ENCODE measurements around the gene MYO6.
"Not testable (repeated sequence)": the region's sequence is repeated elsewhere in the genome, so short reads cannot be mapped to it uniquely, and the experiment has no call there.

The MYO6 gene

GRCh38 chr6:75748743-75749538 is at the start of gene MYO6:
Gene MYO6 (plus strand): TSS chr6:75749239. CDS start chr6:75817548, 68,309 bp downstream.
- no peak for DNase-seq

GRCh38 chr6:75708334-75708733 is 40.7 kb upstream of the MYO6 start:
- not testable (repeated sequence) for DNase-seq

- no peak for DNase-seq
Observed at GRCh38 chr6:75711173-75711572, 37.9 kb upstream of the MYO6 start.

DNA sequence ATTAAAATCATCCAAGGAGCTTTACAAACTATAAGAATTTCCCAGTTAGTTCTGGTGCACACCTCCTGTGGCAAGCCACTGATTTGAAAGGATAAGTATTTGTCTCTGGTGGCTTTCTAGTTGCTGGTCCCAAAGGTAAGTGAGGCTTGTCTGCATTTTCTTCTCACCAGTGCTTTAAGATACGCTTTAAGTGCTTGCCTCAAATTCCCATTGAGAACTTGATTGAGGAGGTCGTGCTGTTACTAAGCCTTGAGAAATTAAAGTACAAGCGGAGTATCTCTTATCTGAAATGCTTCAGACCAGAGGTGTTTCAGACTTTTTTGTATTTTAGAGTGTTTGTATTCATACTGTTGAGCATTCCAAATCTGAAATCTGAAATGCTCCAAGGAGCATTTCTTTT is 29.9 kb upstream of the MYO6 start:
- no peak for DNase-seq

DNA sequence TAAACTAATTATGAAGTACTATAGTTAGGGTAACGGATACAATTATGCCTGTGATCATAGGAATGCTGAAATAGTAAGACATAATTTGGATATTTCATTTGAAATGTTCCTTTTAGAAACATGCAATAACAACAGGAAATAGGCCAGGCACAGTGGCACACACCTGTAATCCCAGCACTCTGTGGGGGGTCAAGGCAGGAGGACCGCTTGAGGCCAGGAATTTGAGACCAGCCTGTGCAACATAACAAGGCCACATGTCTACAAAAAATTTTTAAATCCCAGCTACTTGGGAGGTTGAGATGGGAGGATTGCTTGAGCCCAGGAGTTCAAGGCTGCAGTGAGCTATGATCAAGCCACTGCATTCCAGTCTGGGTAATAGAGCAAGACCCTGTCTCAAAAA is 25.7 kb upstream of the MYO6 start:
- DNase-seq = no peak

GRCh38 chr6:75727206-75727605 is 21.8 kb upstream of the MYO6 start:
- no peak for DNase-seq

GRCh38 chr6:75731029-75731428 is 18.0 kb upstream of the MYO6 start:
- DNase-seq = not testable (repeated sequence)

DNA sequence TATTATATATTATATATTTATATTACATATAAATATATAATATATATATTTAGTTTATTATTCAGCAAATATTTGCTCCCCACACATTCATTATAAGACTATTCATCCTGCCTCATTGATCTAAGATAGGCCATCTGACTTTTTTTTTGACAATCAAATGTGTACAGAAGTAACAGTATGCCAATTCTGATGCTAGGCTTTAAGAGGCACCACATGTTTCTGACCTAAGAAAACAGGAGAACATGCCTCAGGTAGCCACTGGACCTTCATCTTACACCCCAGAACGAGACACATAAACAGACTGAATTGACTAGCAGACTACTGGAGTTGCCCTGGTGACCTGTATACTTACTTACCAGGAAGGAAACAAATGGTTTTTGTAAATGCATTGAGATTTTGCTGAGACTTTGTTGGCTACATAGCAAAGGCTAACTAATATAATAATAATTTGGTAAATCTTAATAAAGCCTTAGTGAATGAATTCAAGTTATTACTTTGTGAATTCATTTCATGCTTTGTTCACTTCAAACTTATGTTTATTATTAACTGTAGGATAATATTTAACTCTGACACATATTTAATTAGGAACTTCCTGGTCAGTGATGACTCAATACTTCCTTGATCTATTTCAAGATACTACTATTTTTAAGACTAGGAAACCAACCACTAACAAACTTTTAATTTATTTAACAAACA is 13.4 kb upstream of the MYO6 start:
- no peak for DNase-seq

- DNase-seq = no peak
Observed at GRCh38 chr6:75743971-75744370, 5.1 kb upstream of the MYO6 start.

- no peak for DNase-seq
Observed at GRCh38 chr6:75745404-75745803, 3.6 kb upstream of the MYO6 start.

DNA sequence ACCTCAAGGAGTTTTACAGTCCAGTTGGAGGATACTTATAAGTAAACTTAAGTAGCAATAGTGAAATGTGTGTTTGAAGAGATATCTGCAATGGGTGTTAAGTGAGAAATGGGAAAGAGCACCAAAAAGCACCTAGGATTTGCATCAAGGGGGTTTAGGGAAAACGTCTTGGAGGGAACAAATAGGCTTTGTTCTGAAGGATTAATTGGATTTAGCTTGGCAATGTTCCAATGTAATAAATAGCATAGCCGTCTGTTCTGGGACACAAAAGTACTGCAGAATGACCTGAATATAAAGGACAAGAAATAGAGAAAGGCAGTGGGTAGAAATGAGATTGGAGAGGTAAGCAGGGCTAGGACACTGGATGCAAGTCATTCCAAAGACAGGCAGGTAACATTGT is 2.8 kb upstream of the MYO6 start:
- no peak for DNase-seq

DNA sequence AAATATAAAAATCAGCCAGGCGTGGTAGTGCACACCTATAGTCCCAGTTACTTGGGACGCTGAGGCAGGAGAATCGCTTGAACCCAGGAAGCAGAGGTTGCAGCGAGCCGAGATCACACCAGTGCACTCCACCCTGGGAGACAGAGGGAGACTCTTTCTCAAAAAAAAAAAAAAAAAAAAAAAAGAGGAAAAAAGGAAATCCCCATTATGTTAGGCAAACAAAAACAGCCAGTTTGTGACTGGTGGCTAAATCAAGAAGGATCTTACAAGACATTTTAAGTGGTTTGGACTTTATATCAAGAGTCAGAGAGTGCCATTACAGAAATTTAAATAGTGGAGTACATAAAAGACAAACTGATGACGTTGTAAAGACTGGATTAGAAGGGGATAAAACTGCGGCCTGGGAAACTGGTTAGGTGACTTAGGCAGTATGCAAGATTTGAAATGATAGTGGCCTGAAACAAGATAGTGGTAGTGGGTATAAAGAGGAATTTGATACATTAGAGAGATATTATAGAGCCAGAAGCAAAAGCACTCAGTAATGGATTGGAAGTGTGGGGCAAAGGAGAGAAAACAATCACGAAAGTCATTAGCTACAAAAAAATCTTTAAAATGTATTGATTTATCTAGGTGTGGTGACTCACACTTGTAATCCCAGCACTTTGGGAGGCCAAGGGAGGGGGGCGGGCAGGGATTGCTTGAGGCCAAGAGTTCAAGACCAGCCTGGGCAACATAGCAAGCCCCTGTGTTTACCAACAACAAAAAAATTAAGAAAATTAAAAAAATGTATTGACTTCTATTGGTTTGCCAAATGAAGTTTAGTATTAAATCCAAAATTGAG is 1.7 kb upstream of the MYO6 start:
- no peak for DNase-seq

DNA sequence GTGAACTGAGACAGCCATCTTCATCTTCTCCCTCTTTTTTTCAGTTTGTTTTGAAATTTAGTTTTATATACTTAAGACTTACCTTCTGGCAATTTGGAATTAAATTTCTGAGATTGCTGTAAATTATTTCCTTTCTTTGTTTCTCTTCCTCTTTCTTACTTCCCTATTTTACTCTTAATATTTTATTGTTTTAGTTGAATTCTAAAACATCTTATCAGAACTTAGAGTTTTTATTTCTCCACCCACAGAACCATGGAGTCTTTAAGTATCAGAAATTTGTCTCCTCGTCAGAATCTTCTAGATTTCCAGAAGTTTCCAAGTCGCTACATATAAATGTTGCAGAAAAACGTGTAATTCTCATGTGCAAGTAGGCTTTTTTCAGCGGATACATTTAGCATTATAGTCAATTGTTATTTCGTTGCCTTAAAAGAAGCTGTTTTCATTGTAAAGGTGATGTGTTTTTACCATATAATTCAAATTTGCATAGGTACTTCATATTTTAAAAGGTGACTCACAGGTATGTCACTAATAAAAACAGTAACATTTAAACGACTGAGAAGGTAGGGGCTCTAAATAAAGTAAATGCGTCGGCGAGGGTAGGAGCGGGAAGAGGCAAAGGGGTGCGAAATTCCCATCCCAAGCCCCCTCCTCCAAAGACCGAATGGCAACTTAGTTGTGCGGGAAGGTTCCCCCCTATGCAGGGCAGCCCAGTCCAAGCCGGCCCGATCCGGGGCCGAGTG is 866 bp upstream of the MYO6 start:
- no peak for DNase-seq

GRCh38 chr6:75751443-75751842 is 2.4 kb downstream of the MYO6 start:
- DNase-seq = no peak

DNA sequence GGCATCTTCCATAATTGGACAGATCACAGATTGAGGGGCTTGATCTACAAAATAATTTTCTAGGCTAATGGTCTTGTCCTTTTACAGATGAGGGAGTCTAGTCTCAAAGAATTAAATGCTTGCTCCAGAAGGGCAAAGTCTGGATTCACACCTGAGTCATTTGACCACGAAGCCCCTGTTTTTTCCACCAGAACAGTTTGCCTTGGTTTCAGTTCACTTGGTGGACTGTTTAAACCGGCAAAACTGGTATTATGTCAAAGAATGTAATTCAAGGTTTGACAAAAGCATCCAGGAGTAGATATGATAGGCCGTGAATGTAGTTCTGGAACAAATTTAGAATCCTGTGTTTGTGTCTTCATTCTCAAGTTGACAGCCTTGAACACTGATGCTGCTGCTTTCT is 3.3 kb downstream of the MYO6 start:
- no peak for DNase-seq

- DNase-seq = no peak
Observed at GRCh38 chr6:75755704-75756103, 6.7 kb downstream of the MYO6 start.

DNA sequence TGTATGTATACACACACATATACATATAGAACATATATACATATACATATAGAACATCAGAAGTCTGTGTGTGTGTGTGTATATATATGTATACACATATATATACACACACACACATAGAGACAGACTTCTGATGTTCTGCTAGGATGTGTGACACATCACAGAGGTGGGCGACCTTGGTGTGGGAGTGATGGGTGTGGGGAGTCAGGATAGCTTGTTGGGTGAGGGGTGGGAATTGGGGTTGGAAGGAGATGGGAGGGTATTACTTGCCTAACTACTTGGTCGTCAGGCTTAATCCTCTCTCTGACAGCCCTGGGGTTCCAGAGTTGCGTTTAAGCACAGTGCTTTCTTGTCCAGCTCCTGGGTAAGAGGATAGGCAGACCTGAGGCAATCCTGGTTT is 8.3 kb downstream of the MYO6 start:
- DNase-seq = no peak

DNA sequence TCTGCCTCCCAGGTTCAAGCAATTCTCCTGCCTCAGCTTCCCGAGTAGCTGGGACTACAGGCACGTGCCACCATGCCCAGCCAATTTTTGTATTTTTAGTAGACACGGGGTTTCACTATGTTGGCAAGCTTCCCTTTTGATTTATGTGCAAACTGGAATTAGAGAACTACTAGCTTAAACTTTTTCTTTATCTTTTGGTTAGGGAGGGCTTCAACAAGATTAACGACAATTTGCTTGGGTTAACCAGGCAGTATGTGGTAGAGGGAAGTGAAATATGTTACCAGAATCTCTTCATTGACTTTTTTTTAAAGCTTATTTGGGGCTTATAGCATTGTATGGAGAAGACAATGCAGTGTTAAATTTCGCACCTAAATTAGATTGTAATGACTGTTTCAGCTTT is 9.0 kb downstream of the MYO6 start:
- DNase-seq = no peak

GRCh38 chr6:75759207-75759606 is 10.2 kb downstream of the MYO6 start:
- DNase-seq = peak; percentile 33

- DNase-seq = no peak
Observed at GRCh38 chr6:75760320-75760719, 11.3 kb downstream of the MYO6 start.

DNA sequence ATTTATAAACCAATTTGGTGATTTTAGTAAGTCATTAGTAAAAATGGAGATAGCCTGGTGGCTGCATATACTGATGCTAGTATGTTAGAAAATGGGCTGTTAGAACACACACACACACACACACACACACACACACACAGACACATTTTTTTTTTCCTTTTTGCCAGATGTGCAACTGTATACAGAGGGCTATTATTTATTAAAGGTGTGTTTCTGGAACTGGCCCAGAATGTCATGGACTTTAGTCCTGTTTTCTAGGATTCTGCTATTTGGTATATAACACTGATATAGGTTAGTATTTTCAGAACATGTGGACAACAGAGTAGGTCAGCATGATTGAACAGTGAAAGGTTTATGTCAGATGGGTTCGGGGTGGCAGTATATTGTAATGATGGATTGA is 12.4 kb downstream of the MYO6 start:
- DNase-seq = no peak

GRCh38 chr6:75762063-75762462 is 13.0 kb downstream of the MYO6 start:
- DNase-seq = no peak

DNA sequence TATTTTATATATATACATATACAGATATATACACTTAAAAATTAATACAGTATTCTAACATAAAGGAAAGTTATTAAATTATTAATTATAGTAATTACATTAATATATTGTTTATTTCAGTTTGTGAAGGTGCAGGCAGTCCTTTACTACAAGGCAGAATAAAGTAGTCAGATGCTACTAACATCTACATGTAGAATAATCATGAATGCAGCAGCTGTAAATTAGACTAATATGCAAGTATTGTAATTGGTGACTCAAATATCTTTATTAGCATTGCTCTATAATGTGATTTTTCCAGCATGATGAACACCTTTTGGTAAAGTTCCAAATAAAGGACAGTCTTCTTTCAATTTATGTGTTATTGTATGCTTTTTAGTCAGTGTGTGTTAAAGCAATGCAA is 17.3 kb downstream of the MYO6 start:
- DNase-seq = no peak
